Calu3 (cell line): Measurements from ENCODE around the gene SYK. TPM values are rescaled to one million over a fixed set of nuclear protein-coding genes. Genes with fewer than 3 reads are reported as not detected.

ENCODE experiments used
- BruUV-seq: library from RNA; stranded (reverse); fragments of 400-500 nt; replicated peaks from 2 replicates; lab custom pipeline; 2021; lab: Mats Ljungman, UMichigan
- CTCF ChIA-PET: fragments of 300-600 bp; sonication (Branson Sonifier 250); formaldehyde crosslinking; loops from one replicate; lab custom pipeline; 2022; ENCODE audit warnings: antibody characterized with exemption; lab: Charles Lee
- DNase-seq: peaks from one replicate; pipeline ENCODE4 v3.0.0; 2022
- H3K27ac Mint-ChIP-seq: one replicate; pipeline ENCODE4 v1.8.0; 2022; ENCODE audit warnings: mixed read lengths; ENCODE audit not compliant: unreplicated experiment
- H3K27me3 Mint-ChIP-seq: one replicate; pipeline ENCODE4 v1.8.0; 2022; ENCODE audit warnings: mixed read lengths; ENCODE audit not compliant: unreplicated experiment
- H3K36me3 Mint-ChIP-seq: one replicate; pipeline ENCODE4 v1.8.0; 2022; ENCODE audit warnings: mild to moderate bottlenecking, moderate library complexity, mixed read lengths; ENCODE audit not compliant: insufficient read depth, unreplicated experiment
- H3K4me1 Mint-ChIP-seq: one replicate; pipeline ENCODE4 v1.8.0; 2022; ENCODE audit warnings: mild to moderate bottlenecking, low read depth, mixed read lengths; ENCODE audit not compliant: unreplicated experiment
- H3K4me3 Mint-ChIP-seq: one replicate; pipeline ENCODE4 v1.8.0; 2022; ENCODE audit warnings: mild to moderate bottlenecking, low read depth, moderate library complexity, mixed read lengths; ENCODE audit not compliant: unreplicated experiment
- H3K9me3 Mint-ChIP-seq: one replicate; pipeline ENCODE4 v1.8.0; 2022; ENCODE audit warnings: low read depth, mixed read lengths; ENCODE audit not compliant: unreplicated experiment
- CTCF ChIP-seq: fragments of 200-600 bp; IDR thresholded peaks from one replicate; pipeline ENCODE4 v1.8.0; 2022; ENCODE audit warnings: antibody characterized with exemption; ENCODE audit not compliant: unreplicated experiment
- intact Hi-C: fragments of 100-400 bp; cut with micrococcal nuclease; formaldehyde crosslinking; loops from one replicate; pipeline ENCODE4 v1.10.0; 2022; ENCODE audit not compliant: unreplicated experiment
- total RNA-seq: library from RNA; stranded (reverse); gene quantifications from 2 replicates; pipeline ENCODE4 v1.2.3, GENCODE V29; 2022

Gene SYK
- total RNA-seq, 1 experiment from 2014 or later = 14.8 TPM

- TF ChIP-seq CTCF = peak; percentile 41
- intact Hi-C loops = loop anchor here (5.0 kb wide), 2 partner anchors 99 to 631 kb away; no protein-coding TSS in a partner anchor
- Mint-ChIP-seq H3K36me3 (no peaks in the 10 kb centered on the region), H3K27me3 (no peaks in the 10 kb centered on the region), H3K27ac (no peak overlapping the region), H3K4me1 (no peaks in the 10 kb centered on the region), H3K4me3 (no peak overlapping the region), H3K9me3 (no peaks in the 10 kb centered on the region)
- peak; percentile 26 for DNase-seq
- no TSS peak for BruUV-seq
- CTCF ChIA-PET = no interaction called here
These were observed 28.0 kb upstream of the SYK start for GRCh38 chr9:90773617-90774016.

- no peak for TF ChIP-seq CTCF
- intact Hi-C loops = loop anchor here (5.0 kb wide), 2 partner anchors 98 to 632 kb away; no protein-coding TSS in a partner anchor
- no TSS peak for BruUV-seq
- no peaks in the 10 kb centered on the region for H3K36me3 Mint-ChIP-seq
- no peak for DNase-seq
- no peaks in the 10 kb centered on the region for H3K27me3 Mint-ChIP-seq
- H3K9me3 Mint-ChIP-seq = no peaks in the 10 kb centered on the region
- CTCF ChIA-PET = no interaction called here
- H3K4me1 Mint-ChIP-seq = no peaks in the 10 kb centered on the region
- no peak overlapping the region for H3K4me3 Mint-ChIP-seq
- H3K27ac Mint-ChIP-seq = no peak overlapping the region
These were observed 27.5 kb upstream of the SYK start for GRCh38 chr9:90774071-90774470.

GRCh38 chr9:90774682-90775081 lies 26.9 kb upstream of the SYK start:
- BruUV-seq = no TSS peak
- Mint-ChIP-seq H3K4me3 (no peak overlapping the region), H3K27me3 (no peaks in the 10 kb centered on the region), H3K4me1 (no peaks in the 10 kb centered on the region), H3K27ac (no peak overlapping the region), H3K9me3 (no peaks in the 10 kb centered on the region), H3K36me3 (no peaks in the 10 kb centered on the region)
- intact Hi-C loops = loop anchor here (5.0 kb wide), 2 partner anchors 98 to 632 kb away; no protein-coding TSS in a partner anchor
- DNase-seq = no peak
- CTCF ChIA-PET = no interaction called here
- TF ChIP-seq CTCF = no peak

GRCh38 chr9:90775657-90776056 lies 26.0 kb upstream of the SYK start:
- no peaks in the 10 kb centered on the region for H3K9me3 Mint-ChIP-seq
- H3K36me3 Mint-ChIP-seq = no peaks in the 10 kb centered on the region
- H3K4me3 Mint-ChIP-seq = no peak overlapping the region
- H3K27me3 Mint-ChIP-seq = no peaks in the 10 kb centered on the region
- no peak for TF ChIP-seq CTCF
- no peak overlapping the region for H3K27ac Mint-ChIP-seq
- no peak for DNase-seq
- no peaks in the 10 kb centered on the region for H3K4me1 Mint-ChIP-seq
- intact Hi-C loops = no loop called here
- CTCF ChIA-PET = no interaction called here
- BruUV-seq = no TSS peak
